ENCODE measurements around the gene BET1.
"Not testable (repeated sequence)": the region's sequence is repeated elsewhere in the genome, so short reads cannot be mapped to it uniquely, and the experiment has no call there.

The BET1 gene

GRCh38 chr7:94041529-94041928, 37.4 kb upstream of the BET1 start:
- Histone ChIP-seq H3K9me3 (ENCODE audit: control insufficient read depth, low read depth, low read length) (no peaks in the 10 kb centered on the region), H3K9ac (ENCODE audit: low read length) (no peak overlapping the region), H3K4me3 (ENCODE audit: low read length) (no peak overlapping the region), H3K36me3 (ENCODE audit: control insufficient read depth, low read depth, low read length) (no peaks in the 10 kb centered on the region), H3K4me1 (ENCODE audit: control insufficient read depth, low read depth, low read length) (peaks cover 10% of the 10 kb centered on the region), H3K27ac (ENCODE audit: low read length) (no peak overlapping the region), H3K27me3 (ENCODE audit: control insufficient read depth, insufficient read depth, low read length) (no peaks in the 10 kb centered on the region)

GRCh38 chr7:94040254-94040653, 36.1 kb upstream of the BET1 start:
- Histone ChIP-seq H3K9me3 (ENCODE audit: control insufficient read depth, low read depth, low read length) (no peaks in the 10 kb centered on the region), H3K27me3 (ENCODE audit: control insufficient read depth, insufficient read depth, low read length) (no peaks in the 10 kb centered on the region), H3K4me1 (ENCODE audit: control insufficient read depth, low read depth, low read length) (peaks cover 10% of the 10 kb centered on the region), H3K36me3 (ENCODE audit: control insufficient read depth, low read depth, low read length) (no peaks in the 10 kb centered on the region), H3K27ac (ENCODE audit: low read length) (no peak overlapping the region), H3K4me3 (ENCODE audit: low read length) (no peak overlapping the region), H3K9ac (ENCODE audit: low read length) (no peak overlapping the region)

- Histone ChIP-seq H3K36me3 (ENCODE audit: control insufficient read depth, low read depth, low read length) (no peaks in the 10 kb centered on the region), H3K27ac (ENCODE audit: low read length) (no peak overlapping the region), H3K4me1 (ENCODE audit: control insufficient read depth, low read depth, low read length) (peaks cover 10% of the 10 kb centered on the region), H3K27me3 (ENCODE audit: control insufficient read depth, insufficient read depth, low read length) (no peaks in the 10 kb centered on the region), H3K4me3 (ENCODE audit: low read length) (no peak overlapping the region), H3K9ac (ENCODE audit: low read length) (no peak overlapping the region), H3K9me3 (ENCODE audit: control insufficient read depth, low read depth, low read length) (no peaks in the 10 kb centered on the region)
These were observed 35.3 kb upstream of the BET1 start for GRCh38 chr7:94039368-94040035.

- H3K4me3 ChIP-seq (ENCODE audit: low read length): no peak overlapping the region
- no peaks in the 10 kb centered on the region for H3K4me1 ChIP-seq (ENCODE audit: control insufficient read depth, low read depth, low read length)
- H3K36me3 ChIP-seq (ENCODE audit: control insufficient read depth, low read depth, low read length): no peaks in the 10 kb centered on the region
- H3K27me3 ChIP-seq (ENCODE audit: control insufficient read depth, insufficient read depth, low read length): no peaks in the 10 kb centered on the region
- H3K9me3 ChIP-seq (ENCODE audit: control insufficient read depth, low read depth, low read length): no peaks in the 10 kb centered on the region
- H3K9ac ChIP-seq (ENCODE audit: low read length): no peak overlapping the region
- H3K27ac ChIP-seq (ENCODE audit: low read length): no peak overlapping the region
These were observed 27.7 kb upstream of the BET1 start for GRCh38 chr7:94031865-94032264.

GRCh38 chr7:94030634-94031033, 26.5 kb upstream of the BET1 start:
- H3K4me3 ChIP-seq (ENCODE audit: low read length): no peak overlapping the region

GRCh38 chr7:94029976-94030375, 25.8 kb upstream of the BET1 start:
- Histone ChIP-seq H3K4me3 (ENCODE audit: low read length) (no peak overlapping the region), H3K9me3 (ENCODE audit: control insufficient read depth, low read depth, low read length) (no peaks in the 10 kb centered on the region), H3K27me3 (ENCODE audit: control insufficient read depth, insufficient read depth, low read length) (no peaks in the 10 kb centered on the region), H3K36me3 (ENCODE audit: control insufficient read depth, low read depth, low read length) (no peaks in the 10 kb centered on the region), H3K4me1 (ENCODE audit: control insufficient read depth, low read depth, low read length) (no peaks in the 10 kb centered on the region), H3K27ac (ENCODE audit: low read length) (no peak overlapping the region), H3K9ac (ENCODE audit: low read length) (no peak overlapping the region)

More at GRCh38 chr7:94030634-94031033, 26.5 kb upstream of the BET1 start:
- Histone ChIP-seq H3K9me3 (ENCODE audit: control insufficient read depth, low read depth, low read length) (no peaks in the 10 kb centered on the region), H3K4me1 (ENCODE audit: control insufficient read depth, low read depth, low read length) (no peaks in the 10 kb centered on the region), H3K27me3 (ENCODE audit: control insufficient read depth, insufficient read depth, low read length) (no peaks in the 10 kb centered on the region), H3K9ac (ENCODE audit: low read length) (no peak overlapping the region), H3K36me3 (ENCODE audit: control insufficient read depth, low read depth, low read length) (no peaks in the 10 kb centered on the region), H3K27ac (ENCODE audit: low read length) (no peak overlapping the region)

- Histone ChIP-seq H3K27me3 (ENCODE audit: control insufficient read depth, insufficient read depth, low read length) (no peaks in the 10 kb centered on the region), H3K36me3 (ENCODE audit: control insufficient read depth, low read depth, low read length) (no peaks in the 10 kb centered on the region), H3K9ac (ENCODE audit: low read length) (no peak overlapping the region), H3K4me3 (ENCODE audit: low read length) (no peak overlapping the region), H3K9me3 (ENCODE audit: control insufficient read depth, low read depth, low read length) (no peaks in the 10 kb centered on the region), H3K27ac (ENCODE audit: low read length) (no peak overlapping the region), H3K4me1 (ENCODE audit: control insufficient read depth, low read depth, low read length) (no peaks in the 10 kb centered on the region)
These were observed 24.6 kb upstream of the BET1 start for GRCh38 chr7:94028768-94029167.

GRCh38 chr7:94026619-94027018, 22.5 kb upstream of the BET1 start:
- H3K27ac ChIP-seq (ENCODE audit: low read length); H3K36me3 ChIP-seq (ENCODE audit: control insufficient read depth, low read depth, low read length); H3K9me3 ChIP-seq (ENCODE audit: control insufficient read depth, low read depth, low read length); H3K27me3 ChIP-seq (ENCODE audit: control insufficient read depth, insufficient read depth, low read length); H3K9ac ChIP-seq (ENCODE audit: low read length); H3K4me1 ChIP-seq (ENCODE audit: control insufficient read depth, low read depth, low read length); H3K4me3 ChIP-seq (ENCODE audit: low read length): not testable (repeated sequence)

GRCh38 chr7:94022550-94022949, 18.4 kb upstream of the BET1 start:
- H3K27ac ChIP-seq (ENCODE audit: low read length): no peak overlapping the region

GRCh38 chr7:94016786-94017185, 12.6 kb upstream of the BET1 start:
- Histone ChIP-seq H3K9me3 (ENCODE audit: control insufficient read depth, low read depth, low read length) (no peaks in the 10 kb centered on the region), H3K4me3 (ENCODE audit: low read length) (no peak overlapping the region), H3K27ac (ENCODE audit: low read length) (no peak overlapping the region), H3K9ac (ENCODE audit: low read length) (no peak overlapping the region), H3K36me3 (ENCODE audit: control insufficient read depth, low read depth, low read length) (no peaks in the 10 kb centered on the region), H3K4me1 (ENCODE audit: control insufficient read depth, low read depth, low read length) (no peaks in the 10 kb centered on the region), H3K27me3 (ENCODE audit: control insufficient read depth, insufficient read depth, low read length) (no peaks in the 10 kb centered on the region)

More at GRCh38 chr7:94022550-94022949, 18.4 kb upstream of the BET1 start:
- Histone ChIP-seq H3K9me3 (ENCODE audit: control insufficient read depth, low read depth, low read length) (no peaks in the 10 kb centered on the region), H3K9ac (ENCODE audit: low read length) (no peak overlapping the region), H3K4me3 (ENCODE audit: low read length) (no peak overlapping the region), H3K36me3 (ENCODE audit: control insufficient read depth, low read depth, low read length) (no peaks in the 10 kb centered on the region), H3K27me3 (ENCODE audit: control insufficient read depth, insufficient read depth, low read length) (no peaks in the 10 kb centered on the region), H3K4me1 (ENCODE audit: control insufficient read depth, low read depth, low read length) (no peaks in the 10 kb centered on the region)

GRCh38 chr7:94015538-94015937, 11.4 kb upstream of the BET1 start:
- H3K4me3 ChIP-seq (ENCODE audit: low read length): no peak overlapping the region
- H3K4me1 ChIP-seq (ENCODE audit: control insufficient read depth, low read depth, low read length): no peaks in the 10 kb centered on the region
- H3K27ac ChIP-seq (ENCODE audit: low read length): no peak overlapping the region
- no peaks in the 10 kb centered on the region for H3K9me3 ChIP-seq (ENCODE audit: control insufficient read depth, low read depth, low read length)
- H3K9ac ChIP-seq (ENCODE audit: low read length): no peak overlapping the region
- H3K36me3 ChIP-seq (ENCODE audit: control insufficient read depth, low read depth, low read length): no peaks in the 10 kb centered on the region
- H3K27me3 ChIP-seq (ENCODE audit: control insufficient read depth, insufficient read depth, low read length): no peaks in the 10 kb centered on the region

- no peak overlapping the region for H3K27ac ChIP-seq (ENCODE audit: low read length)
These were observed 8.6 kb upstream of the BET1 start for GRCh38 chr7:94012746-94013145.

More at GRCh38 chr7:94012746-94013145, 8.6 kb upstream of the BET1 start:
- Histone ChIP-seq H3K27me3 (ENCODE audit: control insufficient read depth, insufficient read depth, low read length) (no peaks in the 10 kb centered on the region), H3K4me1 (ENCODE audit: control insufficient read depth, low read depth, low read length) (no peaks in the 10 kb centered on the region), H3K36me3 (ENCODE audit: control insufficient read depth, low read depth, low read length) (no peaks in the 10 kb centered on the region), H3K9ac (ENCODE audit: low read length) (no peak overlapping the region), H3K9me3 (ENCODE audit: control insufficient read depth, low read depth, low read length) (no peaks in the 10 kb centered on the region), H3K4me3 (ENCODE audit: low read length) (no peak overlapping the region)

Data from iPS-18a (cell line).